Breast epithelium (tissue), 4 donors: Measurements from ENCODE around the gene FOCAD. TPM values are rescaled to one million over a fixed set of nuclear protein-coding genes. Genes with fewer than 3 reads are reported as not detected.
"Not testable (repeated sequence)": the region's sequence is repeated elsewhere in the genome, so short reads cannot be mapped to it uniquely, and the experiment has no call there.

Source experiments
- DNase-seq, 2 donors: peaks; one replicate each; pipeline ENCODE4 v3.0.0-alpha.2; 2019; ENCODE audit warnings: low spot score in 2 of 2
- H3K27ac ChIP-seq, 2 donors: fragments of 200-600 bp; sonication (generic) in 1 of 2; one replicate each; pipeline ENCODE4 v1.5.1; 2016 to 2019; ENCODE audit warnings: mild to moderate bottlenecking in 1 of 2
- H3K27me3 ChIP-seq, 2 donors: fragments of 200-600 bp; sonication (generic) in 1 of 2; one replicate each; pipeline versions ENCODE4 v1.5.1 to v1.6.0; 2017 to 2019; ENCODE audit warnings: control low read depth in 1 of 2, mild to moderate bottlenecking in 1 of 2
- H3K36me3 ChIP-seq: fragments of 200-600 bp; one replicate; pipeline ENCODE4 v1.5.1; 2019
- H3K4me1 ChIP-seq, 2 donors: fragments of 200-600 bp; sonication (generic); one replicate each; pipeline ENCODE4 v1.5.1; 2016 to 2019; ENCODE audit warnings: control low read depth in 1 of 2
- H3K4me3 ChIP-seq, 3 donors: fragments of 200-600 bp; sonication (generic); 1 replicate in 2 of 3; 2 replicates in 1 of 3; pipeline ENCODE4 v1.5.1; 2016 to 2019; ENCODE audit warnings: mild to moderate bottlenecking in 3 of 3, moderate library complexity in 2 of 3
- H3K9me3 ChIP-seq, 2 donors: fragments of 200-600 bp; sonication (generic) in 1 of 2; one replicate each; pipeline ENCODE4 v1.5.1; 2016 to 2019; ENCODE audit warnings: control low read depth in 1 of 2
- POLR2A ChIP-seq: fragments of 450-650 bp; IDR thresholded peaks from one replicate; pipeline ENCODE4 v1.6.1; 2016; ENCODE audit warnings: antibody characterized with exemption, mild to moderate bottlenecking, moderate library complexity
- POLR2AphosphoS5 ChIP-seq, 3 donors: sonication (generic); formaldehyde crosslinking; IDR thresholded peaks; one replicate each; pipeline ENCODE4 v1.6.1; 2017; ENCODE audit warnings: antibody characterized with exemption in 3 of 3
- intact Hi-C: fragments of 100-400 bp; cut with DNase I; formaldehyde crosslinking; loops from one replicate; pipeline ENCODE4 v1.15.1; 2023; ENCODE audit warnings: low total_unique reads
- total RNA-seq, 3 donors: library from RNA; depleted of rRNA; stranded (reverse); fragments of >200 nt; gene quantifications; one replicate each; pipeline ENCODE4 v1.1.0, GENCODE V29; 2016
- TF ChIP-seq, protein P1 (sequence below), 3 donors: fragments of 450-650 bp; IDR thresholded peaks; one replicate each; pipeline ENCODE4 v1.5.1; 2016 to 2017; ENCODE audit warnings: antibody characterized with exemption in 3 of 3, mild to moderate bottlenecking in 3 of 3, moderate library complexity in 3 of 3

The FOCAD gene
- total RNA-seq, 3 donors from 2014 or later = 23.4 to 48.1 (median 36.7) TPM

DNA sequence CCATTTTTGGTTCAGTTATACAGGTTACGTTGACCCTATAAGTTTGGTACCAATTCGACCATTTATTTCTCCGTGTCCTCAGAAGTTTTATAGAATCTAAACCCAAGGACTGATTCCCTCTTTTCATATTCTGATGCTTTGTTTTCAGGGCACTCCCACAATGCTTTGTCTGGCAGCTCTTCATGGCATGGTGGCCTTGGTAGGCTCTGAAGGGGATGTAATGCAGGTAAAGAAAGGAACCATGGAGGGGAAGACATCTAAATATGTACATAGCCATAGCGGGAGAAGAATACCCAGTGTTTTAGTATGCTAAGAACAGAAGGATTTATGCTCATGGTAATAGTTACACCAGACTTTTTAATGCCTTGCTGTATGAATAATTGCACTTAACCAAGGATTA, 264.6 kb downstream of the FOCAD start:
- intact Hi-C loops = no loop called here
- Histone ChIP-seq H3K4me1 (no peaks in the 10 kb centered on the region), H3K27ac (no peak overlapping the region), H3K4me3 (no peak overlapping the region), H3K36me3 (no peaks in the 10 kb centered on the region), H3K27me3 (no peaks in the 10 kb centered on the region), H3K9me3 (no peaks in the 10 kb centered on the region)
- no peak for DNase-seq
- TF ChIP-seq POLR2AphosphoS5 (IDR thresholded peaks at IDR 0.05) (no peak), POLR2A (no peak)
- TF ChIP-seq, protein P1, sequence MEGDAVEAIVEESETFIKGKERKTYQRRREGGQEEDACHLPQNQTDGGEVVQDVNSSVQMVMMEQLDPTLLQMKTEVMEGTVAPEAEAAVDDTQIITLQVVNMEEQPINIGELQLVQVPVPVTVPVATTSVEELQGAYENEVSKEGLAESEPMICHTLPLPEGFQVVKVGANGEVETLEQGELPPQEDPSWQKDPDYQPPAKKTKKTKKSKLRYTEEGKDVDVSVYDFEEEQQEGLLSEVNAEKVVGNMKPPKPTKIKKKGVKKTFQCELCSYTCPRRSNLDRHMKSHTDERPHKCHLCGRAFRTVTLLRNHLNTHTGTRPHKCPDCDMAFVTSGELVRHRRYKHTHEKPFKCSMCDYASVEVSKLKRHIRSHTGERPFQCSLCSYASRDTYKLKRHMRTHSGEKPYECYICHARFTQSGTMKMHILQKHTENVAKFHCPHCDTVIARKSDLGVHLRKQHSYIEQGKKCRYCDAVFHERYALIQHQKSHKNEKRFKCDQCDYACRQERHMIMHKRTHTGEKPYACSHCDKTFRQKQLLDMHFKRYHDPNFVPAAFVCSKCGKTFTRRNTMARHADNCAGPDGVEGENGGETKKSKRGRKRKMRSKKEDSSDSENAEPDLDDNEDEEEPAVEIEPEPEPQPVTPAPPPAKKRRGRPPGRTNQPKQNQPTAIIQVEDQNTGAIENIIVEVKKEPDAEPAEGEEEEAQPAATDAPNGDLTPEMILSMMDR (IDR thresholded peaks at IDR 0.05) = no peak

DNA sequence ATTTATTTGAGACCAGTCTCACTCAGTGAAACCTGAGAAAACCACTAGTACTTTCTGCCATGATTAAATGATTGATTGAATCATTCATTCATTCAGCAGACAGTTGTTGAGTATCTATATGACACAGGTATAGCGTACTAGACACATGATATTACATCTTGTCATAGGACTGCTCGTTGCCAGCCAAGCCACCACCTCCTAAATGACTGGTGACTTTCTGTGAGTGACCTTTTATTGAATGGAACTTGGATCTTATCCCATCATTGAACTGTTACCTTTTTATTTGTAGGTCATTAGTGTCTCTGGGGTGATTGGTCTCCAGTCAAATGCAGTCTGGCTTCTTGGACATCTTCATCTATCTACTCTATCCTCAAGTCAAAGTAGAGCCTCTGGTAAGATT, 266.6 kb downstream of the FOCAD start:
- TF ChIP-seq POLR2AphosphoS5 (IDR thresholded peaks at IDR 0.05) (no peak), POLR2A (no peak)
- TF ChIP-seq, protein P1 (IDR thresholded peaks at IDR 0.05) = no peak
- no peaks in the 10 kb centered on the region for H3K36me3 ChIP-seq
- H3K4me3 ChIP-seq = no peak overlapping the region
- H3K27me3 ChIP-seq = no peaks in the 10 kb centered on the region
- no peaks in the 10 kb centered on the region for H3K4me1 ChIP-seq
- no peaks in the 10 kb centered on the region for H3K9me3 ChIP-seq
- DNase-seq = no peak
- intact Hi-C loops = no loop called here
- H3K27ac ChIP-seq = no peak overlapping the region

DNA sequence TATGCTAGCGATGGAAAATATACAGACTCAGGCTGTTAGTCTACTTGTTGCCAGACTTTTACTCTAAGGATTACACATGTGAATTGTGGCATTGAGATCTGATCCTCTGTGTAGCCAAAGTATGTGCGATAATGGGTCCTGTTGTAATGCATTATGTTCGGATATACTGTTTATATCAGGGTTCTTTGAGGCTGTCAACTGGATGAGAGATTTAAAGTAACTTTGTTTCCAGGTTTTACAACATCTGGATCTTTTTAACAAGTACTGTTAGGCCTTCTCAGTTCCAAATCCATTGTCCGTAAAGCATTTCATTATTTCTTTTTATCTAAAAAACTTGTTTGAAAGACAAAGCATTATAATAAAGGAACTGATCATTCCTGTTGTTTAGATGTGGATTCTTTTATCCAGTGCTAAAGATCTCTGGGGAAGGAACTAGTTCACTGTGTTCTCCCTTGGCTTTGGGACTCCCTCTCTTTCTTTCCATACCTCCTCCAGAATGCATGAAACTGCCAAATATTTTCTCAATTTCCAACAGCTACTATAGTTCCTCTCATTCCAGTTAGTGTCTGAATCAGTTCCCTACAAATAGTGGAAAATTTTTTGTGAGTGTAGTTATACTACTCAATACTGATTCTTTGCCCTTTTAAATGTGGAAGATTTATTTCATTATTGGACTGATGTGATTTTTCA, 278.6 kb downstream of the FOCAD start:
- H3K4me1 ChIP-seq = no peaks in the 10 kb centered on the region
- intact Hi-C loops = no loop called here
- TF ChIP-seq POLR2AphosphoS5 (IDR thresholded peaks at IDR 0.05) (no peak), POLR2A (no peak)
- TF ChIP-seq, protein P1 (IDR thresholded peaks at IDR 0.05) = no peak
- H3K36me3 ChIP-seq = no peaks in the 10 kb centered on the region
- H3K4me3 ChIP-seq = no peak overlapping the region
- no peak overlapping the region for H3K27ac ChIP-seq
- no peak for DNase-seq
- no peaks in the 10 kb centered on the region for H3K9me3 ChIP-seq
- H3K27me3 ChIP-seq = no peaks in the 10 kb centered on the region

DNA sequence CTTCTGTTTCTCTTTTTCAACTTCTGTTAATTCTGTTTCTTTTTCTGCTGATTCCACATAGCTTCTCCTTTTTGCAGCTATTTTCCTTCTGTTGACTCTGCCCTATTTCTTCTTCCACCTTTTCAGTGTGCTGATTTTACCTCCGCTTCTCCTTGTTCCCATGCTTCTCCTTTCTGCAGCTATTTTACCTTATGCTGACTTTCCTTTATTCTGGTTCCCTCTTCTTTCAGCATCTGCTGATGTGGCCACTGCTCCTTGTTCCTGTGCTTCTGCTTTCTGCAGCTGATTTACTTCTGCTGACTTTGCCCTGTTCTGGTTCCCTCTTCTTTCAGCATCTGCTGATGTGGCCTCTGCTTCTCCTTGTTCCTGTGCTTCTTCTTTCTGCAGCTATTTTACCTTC, 288.6 kb downstream of the FOCAD start:
- intact Hi-C loops = no loop called here
- no peak for DNase-seq
- H3K4me1 ChIP-seq = no peaks in the 10 kb centered on the region
- H3K4me3 ChIP-seq = no peak overlapping the region
- H3K27me3 ChIP-seq = no peaks in the 10 kb centered on the region
- TF ChIP-seq POLR2AphosphoS5 (IDR thresholded peaks at IDR 0.05) = no peak
- TF ChIP-seq POLR2A = no peak
- TF ChIP-seq, protein P1 (IDR thresholded peaks at IDR 0.05) = no peak
- no peaks in the 10 kb centered on the region for H3K9me3 ChIP-seq
- no peak overlapping the region for H3K27ac ChIP-seq
- H3K36me3 ChIP-seq = no peaks in the 10 kb centered on the region

DNA sequence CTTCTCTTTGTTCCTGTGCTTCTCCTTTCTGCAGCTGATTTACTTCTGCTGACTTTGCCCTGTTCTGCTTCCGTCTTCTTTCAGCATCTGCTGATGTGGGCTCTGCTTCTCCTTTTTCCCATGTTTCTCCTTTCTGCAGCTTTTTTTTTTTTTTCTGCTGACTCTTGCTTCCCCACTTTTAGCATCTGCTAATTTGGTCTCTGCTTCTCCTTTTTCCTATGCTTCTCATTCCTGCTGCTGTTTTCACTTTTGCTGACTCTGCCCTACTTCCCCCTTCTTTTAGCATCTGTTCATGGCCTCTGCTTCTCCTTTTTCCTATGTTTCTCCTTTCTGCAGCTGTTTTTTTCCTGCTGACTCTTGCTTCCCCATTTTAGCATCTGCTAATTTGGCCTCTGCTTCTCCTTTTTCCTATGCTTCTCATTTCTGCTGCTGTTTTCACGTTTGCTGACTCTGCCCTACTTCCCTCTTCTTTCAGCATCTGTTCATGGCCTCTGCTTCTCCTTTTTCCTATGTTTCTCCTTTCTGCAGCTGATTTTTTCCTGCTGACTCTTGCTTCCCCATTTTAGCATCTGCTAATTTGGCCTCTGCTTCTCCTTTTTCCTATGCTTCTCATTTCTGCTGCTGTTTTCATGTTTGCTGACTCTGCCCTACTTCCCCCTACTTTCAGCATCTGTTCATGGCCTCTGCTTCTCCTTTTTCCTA, 289.3 kb downstream of the FOCAD start:
- intact Hi-C loops, H3K4me3 ChIP-seq, H3K27me3 ChIP-seq, H3K27ac ChIP-seq, H3K4me1 ChIP-seq, H3K9me3 ChIP-seq, H3K36me3 ChIP-seq, DNase-seq: not testable (repeated sequence)

DNA sequence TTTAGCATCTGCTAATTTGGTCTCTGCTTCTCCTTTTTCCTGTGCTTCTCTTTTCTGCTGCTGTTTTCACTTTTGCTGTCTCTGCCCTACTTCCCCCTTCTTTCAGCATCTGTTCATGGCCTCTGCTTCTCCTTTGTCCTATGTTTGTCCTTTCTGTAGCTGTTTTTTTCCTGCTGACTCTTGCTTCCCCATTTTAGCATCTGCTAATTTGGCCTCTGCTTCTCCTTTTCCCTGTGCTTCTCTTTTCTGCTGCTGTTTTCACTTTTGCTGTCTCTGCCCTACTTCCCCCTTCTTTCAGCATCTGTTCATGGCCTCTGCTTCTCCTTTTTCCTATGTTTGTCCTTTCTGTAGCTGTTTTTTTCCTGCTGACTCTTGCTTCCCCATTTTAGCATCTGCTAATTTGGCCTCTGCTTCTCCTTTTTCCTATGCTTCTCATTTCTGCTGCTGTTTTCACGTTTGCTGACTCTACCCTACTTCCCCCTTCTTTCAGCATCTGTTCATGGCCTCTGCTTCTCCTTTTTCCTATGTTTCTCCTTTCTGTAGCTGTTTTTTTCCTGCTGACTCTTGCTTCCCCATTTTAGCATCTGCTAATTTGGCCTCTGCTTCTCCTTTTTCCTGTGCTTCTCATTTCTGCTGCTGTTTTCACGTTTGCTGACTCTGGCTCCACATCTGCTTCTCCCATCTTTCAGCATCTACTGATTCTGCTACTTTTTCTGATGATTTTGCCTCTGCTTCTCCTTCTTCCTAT, 290.3 kb downstream of the FOCAD start:
- intact Hi-C loops, H3K27ac ChIP-seq, H3K36me3 ChIP-seq, H3K4me1 ChIP-seq, H3K4me3 ChIP-seq, H3K9me3 ChIP-seq, DNase-seq, H3K27me3 ChIP-seq: not testable (repeated sequence)
